Fibroblast of skin of back (primary cell): ENCODE data around the gene ME3. TPM values are rescaled to one million over a fixed set of nuclear protein-coding genes. Genes with fewer than 3 reads are reported as not detected.

Experiments used
- DNase-seq: peaks from one replicate; pipeline ENCODE4 v3.0.0-alpha.2; 2013
- polyA plus RNA-seq, 2 experiments: library from polyadenylated mRNA; unstranded; fragments of 120-200 nt; gene quantifications; one replicate each; pipeline ENCODE4 v1.2.1, GENCODE V29; 2013; ENCODE audit not compliant: insufficient read length in 2 of 2

Gene ME3
- polyA plus RNA-seq (2013, experiment 1 of 2; ENCODE audit: insufficient read length): 10.3 TPM
- 9.3 TPM for polyA plus RNA-seq (2013, experiment 2 of 2; ENCODE audit: insufficient read length)

DNA sequence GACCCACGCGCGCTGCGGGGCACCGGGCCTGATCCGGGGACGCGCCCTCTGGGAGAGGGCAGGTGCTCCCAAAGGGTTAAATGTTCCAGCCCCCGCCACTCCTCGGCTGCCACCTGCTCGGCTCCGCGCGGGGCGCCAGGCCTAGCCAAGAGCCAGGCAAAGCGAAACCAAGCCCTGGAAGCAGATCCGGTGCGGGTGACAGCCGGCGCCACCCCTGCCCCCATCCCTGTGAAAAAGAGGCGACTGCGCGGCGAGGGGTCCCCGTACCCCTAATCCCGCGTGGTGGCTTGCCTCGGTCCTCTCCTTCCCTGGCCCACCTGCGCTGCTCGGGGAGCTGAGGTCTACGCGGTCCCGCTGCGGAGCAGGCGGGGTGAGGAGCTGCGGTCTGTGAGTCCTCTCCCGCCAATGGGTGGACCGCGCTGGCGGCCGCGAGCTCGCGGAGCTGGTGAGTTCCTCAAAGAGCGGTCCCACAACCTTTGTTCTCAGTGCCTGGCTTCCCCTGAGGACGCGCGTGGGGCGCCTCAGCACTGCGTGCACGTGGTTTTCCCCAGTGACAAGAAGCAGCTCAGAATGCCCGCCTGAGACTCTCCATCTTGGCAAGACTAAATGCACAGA is at the start of gene ME3:
Gene ME3, minus strand, starts transcription at position 610 of the 615 bp plus-strand sequence.
- peak; percentile 54 for DNase-seq

- peak; percentile 76 for DNase-seq
Observed at GRCh38 chr11:86722006-86722405, 49.6 kb upstream of the ME3 start.

DNA sequence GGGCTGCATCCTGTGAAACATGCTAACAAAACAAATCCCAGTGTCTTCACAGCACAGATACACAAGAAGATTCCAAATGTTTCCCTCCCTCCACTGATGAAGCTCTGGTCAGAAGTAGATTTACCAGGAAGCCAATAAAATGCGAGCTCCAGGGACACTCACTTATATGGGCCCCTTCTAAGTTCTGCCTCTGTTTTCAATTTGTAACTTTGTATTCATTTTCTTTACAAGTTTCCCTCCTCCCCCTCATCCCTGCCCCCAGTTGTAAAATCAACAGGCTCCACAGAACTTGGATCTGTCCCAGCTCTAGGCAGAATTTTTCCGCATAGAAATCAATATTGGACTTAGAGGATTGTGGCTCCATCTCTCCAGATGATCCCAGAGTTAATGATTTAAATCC is 48.1 kb upstream of the ME3 start:
- DNase-seq: peak; percentile 57

DNA sequence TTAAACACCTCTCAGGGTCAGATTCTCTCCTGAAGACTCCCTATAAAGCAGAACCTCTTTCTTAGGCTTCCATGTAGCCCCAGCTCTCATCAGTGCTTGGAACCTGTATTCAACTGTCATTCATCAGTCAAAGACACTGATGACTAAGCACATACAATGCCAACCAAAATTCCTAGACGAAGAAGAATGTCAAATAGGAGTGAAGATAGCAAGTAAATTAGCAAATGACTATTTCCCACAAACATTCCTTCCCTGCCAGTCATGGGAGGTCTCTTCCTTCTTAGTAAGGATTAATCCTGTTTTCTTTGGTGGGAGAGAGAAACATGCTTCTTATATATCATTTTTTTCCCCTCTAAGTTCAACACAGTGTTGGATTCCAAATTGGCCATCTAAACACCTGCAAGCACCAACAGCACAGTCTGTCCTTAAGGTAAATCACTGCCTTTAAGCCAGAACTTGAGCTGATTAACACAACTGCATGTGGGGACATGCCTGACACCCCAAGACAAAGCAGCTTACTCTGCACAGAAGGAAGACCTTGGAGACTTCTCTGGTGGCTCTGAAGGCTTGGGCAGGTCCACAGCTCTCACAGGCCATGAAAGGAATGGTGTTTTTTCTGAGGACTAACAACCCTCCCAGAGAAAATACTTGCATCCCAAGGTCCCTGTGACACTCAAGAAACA is 47.5 kb upstream of the ME3 start:
- peak; percentile 99 for DNase-seq

- no peak for DNase-seq
Observed at GRCh38 chr11:86718999-86719398, 46.6 kb upstream of the ME3 start.

- DNase-seq: no peak
Observed at GRCh38 chr11:86718521-86718920, 46.1 kb upstream of the ME3 start.

- no peak for DNase-seq
Observed at GRCh38 chr11:86717817-86718501, 45.5 kb upstream of the ME3 start.

GRCh38 chr11:86715611-86716010 is 43.2 kb upstream of the ME3 start:
- DNase-seq: no peak

GRCh38 chr11:86713552-86713951 is 41.1 kb upstream of the ME3 start:
- no peak for DNase-seq

DNA sequence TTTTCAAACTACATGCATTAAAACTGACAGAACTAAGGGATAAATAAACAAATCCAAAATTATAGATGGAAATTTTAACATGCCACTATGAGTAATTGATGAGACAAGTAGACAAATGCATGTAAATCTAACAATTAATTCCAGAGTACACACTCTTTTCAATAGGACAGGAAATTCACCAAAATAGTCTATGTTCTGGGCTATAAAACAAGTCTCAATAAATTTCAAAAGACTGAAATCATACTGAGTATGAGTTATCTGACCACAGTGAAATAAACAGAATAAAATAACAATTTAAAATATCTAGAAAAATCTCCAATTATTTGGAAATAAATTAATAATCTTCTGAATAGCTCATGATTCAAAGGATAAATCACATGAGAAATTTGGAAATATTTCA is 38.5 kb upstream of the ME3 start:
- no peak for DNase-seq

- DNase-seq: no peak
Observed at GRCh38 chr11:86708669-86709068, 36.3 kb upstream of the ME3 start.

- no peak for DNase-seq
Observed at GRCh38 chr11:86706338-86707131, 34.1 kb upstream of the ME3 start.

DNA sequence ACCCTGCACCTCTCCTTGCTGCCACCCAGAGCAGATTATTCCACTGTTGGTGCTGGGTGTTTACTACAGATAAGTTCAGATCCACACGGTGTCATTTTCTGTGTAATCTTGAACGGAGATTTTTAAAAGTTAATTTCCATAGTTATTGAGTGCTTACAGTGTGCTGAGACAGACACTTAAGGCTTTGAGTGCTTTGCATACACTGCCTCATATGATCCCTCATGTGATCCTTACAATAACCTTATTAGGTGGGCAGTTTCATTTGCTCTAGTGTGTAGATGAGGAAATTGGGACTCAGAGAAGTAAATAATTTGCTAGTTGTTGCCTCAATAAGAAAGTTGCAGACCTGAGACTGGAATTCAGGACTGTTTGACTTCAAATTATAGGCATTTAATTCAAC is 32.3 kb upstream of the ME3 start:
- no peak for DNase-seq

- no peak for DNase-seq
Observed at GRCh38 chr11:86703987-86704386, 31.6 kb upstream of the ME3 start.

DNA sequence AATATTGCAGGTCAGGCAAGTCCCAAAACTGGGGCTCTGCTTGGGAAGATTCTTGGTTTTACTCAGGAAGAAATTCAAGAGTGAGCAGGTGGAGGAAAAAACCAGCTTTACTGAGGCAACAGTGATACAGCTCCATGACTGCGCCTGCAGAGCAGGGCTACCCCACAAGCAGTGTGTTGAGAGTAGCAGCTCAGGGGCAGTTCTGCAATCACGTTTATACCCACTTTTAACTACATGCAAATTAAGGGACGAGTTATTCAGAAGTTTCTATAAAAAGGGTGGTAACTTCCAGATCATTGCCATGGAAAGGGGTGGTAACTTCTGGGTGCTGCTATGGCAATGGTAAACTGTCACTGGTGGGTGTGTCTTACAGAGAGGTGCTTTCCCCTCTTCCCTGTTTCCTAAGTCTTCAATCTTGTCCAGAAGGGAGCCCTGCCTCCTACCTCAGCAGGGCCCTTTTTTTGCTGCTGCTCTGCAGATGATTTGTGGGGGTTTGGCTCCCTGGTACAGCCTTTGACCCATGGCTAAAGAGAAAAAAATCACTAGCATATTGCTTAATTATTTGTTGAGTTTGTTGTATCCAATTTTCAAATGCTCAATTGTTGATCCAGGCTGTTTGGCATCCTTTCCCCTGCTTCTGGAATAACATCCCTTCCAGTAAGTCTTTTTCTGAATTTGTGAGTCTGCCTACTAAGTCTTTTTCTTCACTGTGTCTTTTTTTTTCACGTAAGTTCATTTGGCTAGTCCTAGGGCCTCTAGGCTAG is 30.0 kb upstream of the ME3 start:
- no peak for DNase-seq

DNA sequence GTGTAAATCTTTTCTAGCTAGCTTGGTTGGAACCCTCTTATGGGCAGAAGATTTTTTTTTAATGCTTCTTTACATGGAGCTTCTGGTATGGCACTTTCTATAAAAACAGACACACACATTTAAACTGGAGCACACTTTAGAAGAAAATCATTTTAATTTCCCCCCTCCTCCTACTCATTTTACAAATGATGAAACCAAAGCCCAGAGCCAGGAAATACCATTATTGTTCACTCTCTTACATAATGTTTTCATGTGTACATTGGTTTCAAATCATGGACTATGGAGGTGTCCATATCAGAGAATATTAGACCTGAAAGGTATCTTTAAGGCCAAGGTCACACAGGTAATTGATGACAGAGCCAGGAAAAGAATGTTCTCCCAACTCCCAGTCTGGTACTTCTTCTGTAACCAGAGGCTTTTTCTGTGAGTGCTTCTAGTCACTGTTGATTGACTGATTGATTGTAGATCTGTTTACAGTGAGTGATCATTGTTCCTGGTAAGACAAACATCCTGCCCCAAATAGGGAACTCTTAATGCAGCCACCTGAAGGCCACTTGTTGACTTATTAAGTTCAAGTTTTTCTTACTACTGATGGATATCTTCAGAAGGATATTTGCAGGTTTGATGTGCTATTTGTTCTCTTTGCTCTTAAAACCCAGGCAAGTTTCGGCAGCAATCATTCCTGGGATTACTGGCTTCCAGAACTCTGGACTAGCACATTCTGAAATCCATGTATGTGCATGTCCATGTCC is 26.8 kb upstream of the ME3 start:
- DNase-seq: no peak

GRCh38 chr11:86698639-86699038 is 26.2 kb upstream of the ME3 start:
- DNase-seq: peak; percentile 63

DNA sequence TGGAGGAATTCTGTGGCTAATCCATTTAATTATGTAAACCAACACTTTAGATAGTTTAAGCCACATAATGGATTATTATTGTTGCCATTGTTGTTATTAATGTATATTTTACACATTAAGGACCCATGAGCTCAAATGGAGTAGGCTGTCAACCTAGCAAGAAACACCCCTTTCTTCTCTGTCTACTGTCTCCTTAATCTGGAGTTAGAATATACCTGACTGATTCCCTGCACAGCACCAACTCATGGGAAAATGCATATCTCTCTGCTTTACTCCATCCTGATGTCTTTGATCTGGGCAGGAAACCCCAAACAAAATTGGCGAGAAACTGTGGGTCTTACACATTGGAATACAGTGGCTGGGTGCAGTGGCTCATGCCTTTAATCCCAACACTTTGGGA is 24.0 kb upstream of the ME3 start:
- no peak for DNase-seq

GRCh38 chr11:86696004-86696403 is 23.6 kb upstream of the ME3 start:
- peak; percentile 97 for DNase-seq

DNA sequence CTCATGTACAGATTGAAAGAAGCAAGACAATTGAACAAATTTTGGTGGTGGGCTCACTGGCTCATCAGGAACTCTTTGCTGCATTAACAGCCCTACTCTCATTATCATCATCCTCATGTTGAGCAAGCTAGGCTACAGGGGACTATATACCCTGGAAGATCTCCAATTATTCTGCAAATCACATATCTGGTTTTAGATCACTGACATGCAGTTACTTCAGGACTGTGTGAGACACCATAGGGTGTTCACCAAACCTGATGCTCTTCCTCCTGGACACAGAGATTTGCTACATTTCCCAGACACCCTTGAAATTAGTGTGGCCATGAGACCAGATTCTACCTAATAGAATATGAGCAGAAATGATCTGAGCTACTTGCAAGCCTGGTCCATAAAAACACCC is 23.0 kb upstream of the ME3 start:
- DNase-seq: peak; percentile 51

DNA sequence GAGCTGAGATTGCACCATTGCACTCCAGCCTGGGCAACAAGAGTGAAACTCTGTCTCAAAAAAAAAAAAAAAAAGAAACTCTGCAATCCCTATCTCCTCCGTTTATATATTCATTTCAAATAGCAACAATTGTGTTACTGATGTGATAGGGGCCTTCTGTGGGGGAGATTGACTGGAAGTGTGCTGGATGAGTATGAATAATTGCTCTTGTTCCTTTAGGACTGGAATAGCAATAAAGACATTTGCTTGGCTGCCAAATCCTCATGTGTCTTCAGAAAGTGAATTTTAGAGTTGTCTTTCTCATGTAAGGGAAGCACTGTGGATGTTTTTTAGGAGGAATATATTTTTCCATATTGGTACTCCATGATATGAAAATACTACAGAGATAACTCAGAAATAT is 21.1 kb upstream of the ME3 start:
- DNase-seq: no peak
